ENCODE measurements around the gene SLC26A4.

DNA sequence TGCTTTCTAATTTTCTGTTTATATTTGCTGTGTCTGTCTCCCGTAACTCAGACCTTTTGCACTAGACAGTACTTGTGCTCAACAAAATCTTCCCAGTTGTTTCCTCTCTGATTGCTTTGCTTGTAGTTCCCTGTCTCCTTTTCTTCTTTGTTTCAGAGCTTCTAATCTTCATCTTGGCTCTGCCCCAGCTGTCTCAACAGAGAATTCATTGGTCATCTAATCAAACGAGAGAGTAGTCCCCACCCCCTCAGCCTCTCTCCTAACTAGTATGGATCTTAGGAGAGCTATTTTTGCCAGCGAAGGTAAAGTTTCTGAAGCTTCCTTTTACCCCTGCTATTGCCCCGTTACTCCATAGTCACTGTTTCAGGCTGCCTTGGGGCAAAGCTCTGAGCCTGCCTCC lies 32.8 kb downstream of the SLC26A4 start:
- TF ChIP-seq, protein P1, sequence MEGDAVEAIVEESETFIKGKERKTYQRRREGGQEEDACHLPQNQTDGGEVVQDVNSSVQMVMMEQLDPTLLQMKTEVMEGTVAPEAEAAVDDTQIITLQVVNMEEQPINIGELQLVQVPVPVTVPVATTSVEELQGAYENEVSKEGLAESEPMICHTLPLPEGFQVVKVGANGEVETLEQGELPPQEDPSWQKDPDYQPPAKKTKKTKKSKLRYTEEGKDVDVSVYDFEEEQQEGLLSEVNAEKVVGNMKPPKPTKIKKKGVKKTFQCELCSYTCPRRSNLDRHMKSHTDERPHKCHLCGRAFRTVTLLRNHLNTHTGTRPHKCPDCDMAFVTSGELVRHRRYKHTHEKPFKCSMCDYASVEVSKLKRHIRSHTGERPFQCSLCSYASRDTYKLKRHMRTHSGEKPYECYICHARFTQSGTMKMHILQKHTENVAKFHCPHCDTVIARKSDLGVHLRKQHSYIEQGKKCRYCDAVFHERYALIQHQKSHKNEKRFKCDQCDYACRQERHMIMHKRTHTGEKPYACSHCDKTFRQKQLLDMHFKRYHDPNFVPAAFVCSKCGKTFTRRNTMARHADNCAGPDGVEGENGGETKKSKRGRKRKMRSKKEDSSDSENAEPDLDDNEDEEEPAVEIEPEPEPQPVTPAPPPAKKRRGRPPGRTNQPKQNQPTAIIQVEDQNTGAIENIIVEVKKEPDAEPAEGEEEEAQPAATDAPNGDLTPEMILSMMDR (IDR thresholded peaks at IDR 0.05) = no peak
- TF ChIP-seq POLR2A (IDR thresholded peaks at IDR 0.05) = no peak
